ENCODE results near the gene ABCG4.

Gene ABCG4

GRCh38 chr11:119103793-119104192 is 45.1 kb upstream of the ABCG4 start:
- TF ChIP-seq, protein P1, sequence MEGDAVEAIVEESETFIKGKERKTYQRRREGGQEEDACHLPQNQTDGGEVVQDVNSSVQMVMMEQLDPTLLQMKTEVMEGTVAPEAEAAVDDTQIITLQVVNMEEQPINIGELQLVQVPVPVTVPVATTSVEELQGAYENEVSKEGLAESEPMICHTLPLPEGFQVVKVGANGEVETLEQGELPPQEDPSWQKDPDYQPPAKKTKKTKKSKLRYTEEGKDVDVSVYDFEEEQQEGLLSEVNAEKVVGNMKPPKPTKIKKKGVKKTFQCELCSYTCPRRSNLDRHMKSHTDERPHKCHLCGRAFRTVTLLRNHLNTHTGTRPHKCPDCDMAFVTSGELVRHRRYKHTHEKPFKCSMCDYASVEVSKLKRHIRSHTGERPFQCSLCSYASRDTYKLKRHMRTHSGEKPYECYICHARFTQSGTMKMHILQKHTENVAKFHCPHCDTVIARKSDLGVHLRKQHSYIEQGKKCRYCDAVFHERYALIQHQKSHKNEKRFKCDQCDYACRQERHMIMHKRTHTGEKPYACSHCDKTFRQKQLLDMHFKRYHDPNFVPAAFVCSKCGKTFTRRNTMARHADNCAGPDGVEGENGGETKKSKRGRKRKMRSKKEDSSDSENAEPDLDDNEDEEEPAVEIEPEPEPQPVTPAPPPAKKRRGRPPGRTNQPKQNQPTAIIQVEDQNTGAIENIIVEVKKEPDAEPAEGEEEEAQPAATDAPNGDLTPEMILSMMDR (IDR thresholded peaks at IDR 0.05; ENCODE audit: low read length, missing control alignments) = no peak
- H3K4me3 ChIP-seq (replicated peaks; ENCODE audit: low read depth, low read length) = no peak overlapping the region
- DNase-seq (ENCODE audit: low read depth) = no peak

DNA sequence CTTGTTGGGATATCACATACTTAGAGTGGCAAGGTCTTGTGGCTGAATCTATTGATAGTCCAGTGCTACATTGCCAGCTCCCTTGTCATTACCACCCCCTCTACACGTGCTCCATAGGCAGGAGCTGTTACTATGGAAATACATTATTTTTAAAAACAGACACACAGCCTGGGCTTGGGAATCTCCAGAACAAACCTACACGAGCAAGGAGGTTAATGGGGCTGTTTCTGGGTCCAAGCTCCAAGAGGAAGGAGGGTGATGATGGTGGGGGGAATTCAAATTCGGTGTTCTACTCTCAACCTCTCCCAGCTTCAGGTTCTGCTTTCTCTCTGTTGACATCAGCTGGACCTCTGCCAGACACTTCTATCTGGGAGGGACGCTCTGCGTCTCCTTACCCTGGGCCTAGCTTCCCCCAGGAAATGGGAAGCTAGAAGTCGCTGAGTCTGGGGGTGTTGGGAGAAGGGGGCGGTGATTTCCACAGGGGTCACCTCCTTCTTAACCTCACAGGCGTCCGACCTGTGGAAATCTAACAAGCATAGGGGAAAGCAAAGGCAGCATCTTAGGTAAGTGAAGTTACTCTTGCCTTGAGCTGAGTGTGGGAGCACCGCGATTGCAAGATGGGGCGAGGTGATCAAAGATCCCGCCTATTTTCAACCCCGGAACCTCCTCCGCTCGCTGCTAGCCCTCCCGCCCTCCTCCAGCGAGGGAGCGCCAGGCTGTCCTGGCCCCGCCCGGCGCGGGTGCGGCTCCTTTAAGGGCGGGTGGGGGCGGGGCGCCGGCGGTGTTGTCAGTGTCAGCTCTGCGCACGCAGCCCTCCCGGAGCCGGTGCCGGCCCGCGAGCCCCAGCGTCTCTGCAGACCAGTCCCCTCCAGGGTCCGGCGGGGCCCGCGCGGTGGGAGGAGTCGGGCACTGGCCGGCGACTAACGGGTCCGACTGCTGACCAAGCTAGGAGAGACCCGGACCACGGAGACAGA is 42.0 kb upstream of the ABCG4 start, which contains the start of gene C2CD2L:
Gene C2CD2L, plus strand, starts transcription at position 781 of the 974 bp plus-strand sequence. CDS start 398 bp downstream, outside the sequence.
- TF ChIP-seq, protein P1 (IDR thresholded peaks at IDR 0.05; ENCODE audit: low read length, missing control alignments) = no peak
- DNase-seq (ENCODE audit: low read depth) = peak; percentile 91
- H3K4me3 ChIP-seq (replicated peaks; ENCODE audit: low read depth, low read length) = peak within 1 kb of the TSS; percentile 66

DNA sequence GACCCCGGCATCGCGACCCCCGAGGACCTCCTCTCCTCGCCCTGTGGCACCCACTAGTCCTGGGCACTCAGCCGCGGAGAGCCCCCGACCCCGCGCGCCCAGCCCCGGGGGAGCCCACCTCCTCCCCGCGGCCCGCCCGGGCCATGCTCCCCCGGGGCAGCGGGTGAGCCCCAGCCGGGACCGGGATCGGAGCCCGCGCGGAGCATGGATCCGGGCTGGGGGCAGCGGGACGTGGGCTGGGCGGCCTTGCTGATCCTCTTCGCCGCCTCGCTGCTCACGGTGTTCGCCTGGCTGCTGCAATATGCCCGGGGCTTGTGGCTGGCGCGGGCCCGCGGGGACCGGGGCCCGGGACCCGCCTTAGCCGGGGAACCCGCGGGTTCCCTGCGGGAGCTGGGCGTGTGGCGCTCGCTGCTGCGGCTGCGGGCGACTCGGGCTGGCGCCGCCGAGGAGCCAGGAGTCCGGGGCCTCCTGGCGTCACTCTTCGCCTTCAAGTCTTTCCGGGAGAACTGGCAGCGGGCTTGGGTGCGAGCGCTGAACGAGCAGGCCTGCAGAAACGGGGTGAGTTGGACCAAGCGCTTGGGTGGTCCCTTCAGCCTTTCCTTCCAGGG is 41.2 kb upstream of the ABCG4 start:
- TF ChIP-seq, protein P1 (IDR thresholded peaks at IDR 0.05; ENCODE audit: low read length, missing control alignments) = no peak
- peak overlapping the region; percentile 66 for H3K4me3 ChIP-seq (replicated peaks; ENCODE audit: low read depth, low read length)
- no peak for DNase-seq (ENCODE audit: low read depth)

- TF ChIP-seq, protein P1 (IDR thresholded peaks at IDR 0.05; ENCODE audit: low read length, missing control alignments) = no peak
- peak; percentile 64 for DNase-seq (ENCODE audit: low read depth)
- H3K4me3 ChIP-seq (replicated peaks; ENCODE audit: low read depth, low read length) = peak overlapping the region; percentile 66
These were observed 40.6 kb upstream of the ABCG4 start for GRCh38 chr11:119108146-119108856.

GRCh38 chr11:119108857-119109221 is 40.0 kb upstream of the ABCG4 start:
- TF ChIP-seq, protein P1 (IDR thresholded peaks at IDR 0.05; ENCODE audit: low read length, missing control alignments) = no peak
- no peak for DNase-seq (ENCODE audit: low read depth)
- peak overlapping the region; percentile 66 for H3K4me3 ChIP-seq (replicated peaks; ENCODE audit: low read depth, low read length)

DNA sequence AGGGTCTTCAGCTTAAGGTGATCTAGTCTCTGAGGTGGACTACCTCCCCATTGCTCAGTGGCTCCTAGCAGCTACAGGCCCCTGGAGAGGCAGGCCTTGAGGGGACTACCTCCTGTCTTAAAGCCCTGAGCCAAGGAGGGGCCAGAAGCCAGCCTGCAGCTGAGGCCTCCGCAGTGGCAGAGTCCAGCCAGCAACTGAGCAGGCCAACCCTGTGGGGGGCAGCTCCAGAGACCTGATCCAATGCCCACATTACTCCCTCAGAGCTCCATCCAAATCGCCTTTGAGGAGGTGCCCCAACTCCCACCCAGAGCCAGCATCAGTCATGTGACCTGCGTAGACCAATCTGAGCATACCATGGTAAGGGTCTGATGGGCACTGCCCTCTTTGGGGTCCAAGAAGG is 39.0 kb upstream of the ABCG4 start:
- TF ChIP-seq, protein P1 (IDR thresholded peaks at IDR 0.05; ENCODE audit: low read length, missing control alignments) = no peak
- H3K4me3 ChIP-seq (replicated peaks; ENCODE audit: low read depth, low read length) = no peak overlapping the region
- no peak for DNase-seq (ENCODE audit: low read depth)
